NCI-H2227 treated with DMSO at 0.1 percent for 48 hours (cell line): Measurements from ENCODE around the gene TRAF3IP3.

ENCODE experiments used
- DNase-seq: peaks from one replicate; lab custom pipeline; 2025; lab: John Stamatoyannopoulos, UW

TRAF3IP3 gene

DNA sequence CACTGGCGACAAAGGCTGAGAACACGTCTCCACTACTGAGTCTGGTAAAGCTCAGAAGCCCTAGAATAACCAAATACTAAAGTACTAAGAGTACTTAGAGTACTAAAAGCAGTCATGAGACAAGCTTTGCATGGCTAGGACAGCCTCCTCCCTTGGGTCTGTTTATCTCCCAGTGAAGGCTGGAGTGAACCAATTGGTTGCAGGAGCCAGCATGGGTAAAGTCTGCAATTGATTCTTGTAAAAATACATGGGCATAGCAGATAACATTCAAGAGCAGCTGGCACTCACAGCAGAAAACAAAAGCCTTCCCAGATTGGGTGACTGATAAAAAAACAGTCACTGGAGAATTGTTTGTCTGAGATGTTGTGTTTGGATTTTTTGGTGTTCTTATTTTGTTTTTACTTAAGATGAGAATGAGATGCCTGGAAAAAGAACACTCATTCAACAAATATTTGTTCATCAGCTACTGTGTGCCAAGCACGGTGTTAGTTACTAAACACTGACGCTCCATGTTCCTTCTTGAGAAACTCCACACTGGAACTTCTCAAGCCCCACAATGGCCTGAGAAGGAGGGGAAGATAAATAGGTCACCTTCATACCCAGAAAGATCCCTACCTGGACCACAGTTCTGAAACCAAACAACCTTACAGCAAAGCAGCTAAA lies 46.4 kb downstream of the TRAF3IP3 start:
- DNase-seq = no peak

- no peak for DNase-seq
These were observed 46.9 kb downstream of the TRAF3IP3 start for GRCh38 chr1:209802780-209803152.

- no peak for DNase-seq
These were observed 47.7 kb downstream of the TRAF3IP3 start for GRCh38 chr1:209803568-209803967.

DNA sequence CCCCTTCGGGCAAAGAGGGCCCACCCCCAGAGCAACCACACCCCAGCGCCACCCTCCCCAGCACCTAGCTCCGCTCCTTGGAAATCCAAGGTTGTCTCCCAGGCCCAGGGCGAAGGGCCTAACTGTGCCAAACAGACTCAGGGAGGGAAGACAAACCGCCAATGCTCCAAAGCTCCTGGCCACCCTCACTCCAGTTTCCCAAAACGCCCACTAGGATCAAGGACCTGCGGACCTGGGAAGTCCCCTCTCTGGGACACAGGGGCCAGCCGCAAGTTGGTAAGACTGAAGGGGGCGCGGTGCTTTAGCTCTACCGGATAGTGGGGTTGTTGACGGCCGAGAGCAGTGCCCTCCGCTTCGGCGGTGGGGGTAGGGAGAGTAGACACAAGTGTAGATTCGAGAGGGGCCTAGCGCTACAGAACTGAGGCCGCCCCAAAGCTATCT lies 49.5 kb downstream of the TRAF3IP3 start:
- no peak for DNase-seq

DNA sequence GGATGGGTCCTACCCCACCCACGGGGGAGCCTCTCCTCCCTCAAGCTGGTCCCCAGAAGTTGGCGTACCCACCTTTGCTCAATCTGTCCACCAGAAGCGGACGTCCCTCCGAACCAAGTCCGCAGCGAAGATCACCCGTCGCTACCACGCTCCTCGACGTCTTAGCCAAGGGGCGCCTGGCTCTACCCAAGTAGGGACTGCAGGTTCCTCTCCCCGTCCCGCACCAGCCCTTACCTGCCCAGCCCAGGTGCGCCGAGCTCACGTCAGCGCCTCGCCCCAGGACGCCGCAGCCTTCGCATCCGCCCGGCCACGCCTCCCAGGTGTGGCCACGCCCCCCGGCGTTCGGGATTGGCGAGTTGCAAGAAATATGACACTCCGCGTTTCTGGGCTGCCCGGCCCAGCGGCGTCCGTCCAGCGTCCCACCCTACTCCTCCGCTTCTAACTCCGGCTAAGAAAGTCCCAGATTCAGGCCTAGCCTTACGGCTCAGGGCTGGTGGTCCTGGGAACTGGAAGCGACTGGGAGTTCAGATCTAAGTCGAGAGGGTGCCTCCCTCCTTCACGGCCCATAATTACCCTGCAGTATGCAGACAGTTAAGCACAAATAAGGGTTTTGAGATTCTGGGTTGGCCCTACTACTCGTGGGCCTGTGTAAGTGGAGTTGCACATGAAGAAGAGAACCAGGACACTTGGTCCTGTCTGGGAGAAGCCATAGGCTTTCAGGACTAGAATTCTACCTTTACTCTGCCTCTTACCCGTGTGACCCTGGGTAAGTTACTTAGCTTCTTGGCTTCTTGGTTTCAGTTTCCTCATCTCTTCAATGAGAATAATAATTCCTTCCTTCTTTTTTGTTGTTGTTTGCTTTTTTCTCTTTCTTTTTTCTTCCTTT lies 50.3 kb downstream of the TRAF3IP3 start, which contains the start of gene IRF6:
Gene IRF6, minus strand, starts transcription at position 268 of the 886 bp plus-strand sequence. CDS start 4,729 bp downstream, outside the sequence.
- DNase-seq = no peak

- DNase-seq = no peak
These were observed 51.7 kb downstream of the TRAF3IP3 start for GRCh38 chr1:209807509-209807908.

GRCh38 chr1:209808059-209808581 lies 52.3 kb downstream of the TRAF3IP3 start:
- peak; percentile 10 for DNase-seq

- no peak for DNase-seq
These were observed 53.8 kb downstream of the TRAF3IP3 start for GRCh38 chr1:209809611-209810010.

DNA sequence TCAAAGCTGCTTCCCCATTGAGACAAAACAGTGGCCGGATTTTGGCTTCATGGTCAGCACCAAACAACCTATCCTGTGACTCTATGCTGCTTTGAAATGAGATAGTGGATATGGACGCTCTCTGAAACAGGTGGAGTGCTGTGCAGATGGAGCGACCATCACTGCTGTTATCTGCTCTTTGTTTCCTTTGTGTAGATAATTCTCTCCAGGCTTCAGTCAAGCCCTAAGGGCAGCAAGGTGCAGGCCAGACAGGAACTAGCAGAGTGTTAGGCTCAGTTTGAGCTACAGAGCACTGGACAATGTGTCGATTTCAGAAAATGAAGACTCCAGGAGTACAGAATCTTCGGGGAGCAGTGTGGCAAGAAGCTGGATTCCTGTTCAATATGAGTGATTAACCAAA lies 54.9 kb downstream of the TRAF3IP3 start:
- DNase-seq = no peak

- no peak for DNase-seq
These were observed 58.0 kb downstream of the TRAF3IP3 start for GRCh38 chr1:209813902-209814301.

- no peak for DNase-seq
These were observed 59.6 kb downstream of the TRAF3IP3 start for GRCh38 chr1:209815490-209815889.

DNA sequence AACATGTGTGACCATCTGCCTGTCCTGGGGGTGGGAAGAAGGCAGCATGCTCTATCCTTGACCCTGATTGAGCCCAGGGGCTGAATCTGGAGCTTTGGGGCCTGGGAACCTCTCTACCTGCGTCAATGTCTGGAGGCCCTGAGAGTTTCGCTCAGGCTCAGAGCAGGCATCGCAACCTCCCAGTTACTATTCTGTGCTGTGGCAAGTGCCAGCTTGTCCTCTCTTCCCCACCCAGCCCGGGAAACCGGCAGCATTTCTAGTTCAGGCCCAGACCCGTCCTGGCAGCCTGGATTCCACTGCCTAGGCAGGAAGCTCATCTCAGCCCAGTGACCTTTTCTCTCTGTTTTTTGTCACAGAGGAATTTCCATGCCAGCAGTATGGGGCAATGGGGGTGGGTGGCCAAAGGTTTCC lies 60.1 kb downstream of the TRAF3IP3 start:
- no peak for DNase-seq

DNA sequence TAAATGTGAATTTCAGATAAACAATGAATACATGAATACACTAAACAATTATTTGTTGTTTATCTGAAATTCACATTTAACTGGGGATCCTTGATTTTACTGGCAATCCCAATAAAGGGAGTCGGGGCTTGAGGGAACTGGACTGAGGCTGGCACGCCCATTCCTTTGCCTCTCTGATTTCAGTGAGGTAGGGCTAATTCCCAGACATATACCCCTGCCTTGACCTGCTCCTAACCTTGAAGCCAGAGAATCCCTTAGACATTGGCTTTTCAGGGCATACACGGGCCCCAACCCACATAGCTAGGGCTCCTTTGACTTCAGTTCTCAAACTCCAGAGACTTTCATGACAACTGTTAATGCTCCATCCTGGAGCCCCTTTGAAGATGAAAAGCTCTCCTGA lies 61.1 kb downstream of the TRAF3IP3 start:
- DNase-seq = no peak

DNA sequence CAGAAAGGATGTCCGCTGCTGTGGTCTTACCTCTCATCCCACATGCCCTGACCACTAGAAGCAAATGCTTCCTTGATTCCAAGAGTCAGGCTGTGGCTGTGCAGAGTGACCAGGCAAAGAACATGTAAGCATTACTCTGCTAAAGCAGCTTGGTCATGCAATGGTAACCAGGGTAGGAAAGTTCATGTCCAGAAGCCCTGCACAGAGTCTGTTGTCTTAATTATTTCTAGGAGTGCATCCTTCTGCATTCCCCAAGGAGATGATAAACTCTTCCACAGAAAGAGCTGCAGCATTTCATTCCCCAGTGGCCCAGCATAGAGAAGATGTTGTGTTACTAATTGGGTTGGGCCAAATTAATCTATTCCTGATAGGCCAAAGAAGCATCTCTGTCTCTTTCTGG lies 61.8 kb downstream of the TRAF3IP3 start:
- DNase-seq = no peak

DNA sequence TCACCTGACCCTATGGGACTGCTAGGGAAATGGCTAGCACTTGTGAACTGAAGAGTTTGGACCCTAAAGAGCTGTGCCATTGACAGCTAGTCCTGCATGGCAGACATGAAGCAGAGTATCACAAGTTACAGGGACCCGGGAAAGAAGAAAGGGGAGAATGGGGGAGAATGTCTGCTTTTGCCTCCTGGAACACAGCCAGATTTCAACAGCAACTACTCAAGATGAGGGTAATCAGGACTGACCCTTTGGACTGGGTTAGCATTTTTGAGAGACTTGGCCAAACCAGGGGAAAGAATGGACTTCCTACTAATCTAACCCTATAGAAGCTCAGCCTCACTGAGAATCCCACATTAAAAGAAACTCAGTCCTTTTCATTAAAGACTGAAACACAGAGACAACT lies 63.2 kb downstream of the TRAF3IP3 start:
- peak; percentile 71 for DNase-seq

- no peak for DNase-seq
These were observed 65.1 kb downstream of the TRAF3IP3 start for GRCh38 chr1:209820986-209821385.

- no peak for DNase-seq
These were observed 66.9 kb downstream of the TRAF3IP3 start for GRCh38 chr1:209822706-209823105.

- peak; percentile 9 for DNase-seq
These were observed 67.5 kb downstream of the TRAF3IP3 start for GRCh38 chr1:209823143-209824041.

- peak; percentile 6 for DNase-seq
These were observed 70.0 kb downstream of the TRAF3IP3 start for GRCh38 chr1:209825591-209826434.

GRCh38 chr1:209827384-209828262 lies 71.8 kb downstream of the TRAF3IP3 start, which contains the start of gene UTP25:
Gene UTP25, plus strand, starts transcription at chr1:209827972. Its CDS starts 92 bp downstream, at chr1:209828064.
- peak; percentile 95 for DNase-seq
